ENCODE measurements around the gene SLC11A1. TPM values are rescaled to one million over a fixed set of nuclear protein-coding genes. Genes with fewer than 3 reads are reported as not detected.
A peak's percentile ranks its signal among the peaks of the same experiment; 100 is the strongest.

The SLC11A1 gene
- total RNA-seq, 1 experiment from 2014 or later: 0.09 TPM

- Mint-ChIP-seq H3K27me3 (ENCODE audit: insufficient read depth, unreplicated experiment) (no peaks in the 10 kb centered on the region), H3K4me3 (ENCODE audit: unreplicated experiment) (peak overlapping the region; percentile 98), H3K36me3 (ENCODE audit: insufficient read depth, unreplicated experiment) (peaks cover 46% of the 10 kb centered on the region), H3K4me1 (ENCODE audit: insufficient read depth, unreplicated experiment) (peaks cover 12% of the 10 kb centered on the region), H3K27ac (ENCODE audit: low read depth, unreplicated experiment) (peak overlapping the region; percentile 85), H3K9me3 (ENCODE audit: unreplicated experiment) (no peaks in the 10 kb centered on the region)
- DNase-seq (ENCODE audit: unreplicated experiment): peak; percentile 36
- intact Hi-C loops (cut with micrococcal nuclease): no loop called here
- TF ChIP-seq, protein P1, sequence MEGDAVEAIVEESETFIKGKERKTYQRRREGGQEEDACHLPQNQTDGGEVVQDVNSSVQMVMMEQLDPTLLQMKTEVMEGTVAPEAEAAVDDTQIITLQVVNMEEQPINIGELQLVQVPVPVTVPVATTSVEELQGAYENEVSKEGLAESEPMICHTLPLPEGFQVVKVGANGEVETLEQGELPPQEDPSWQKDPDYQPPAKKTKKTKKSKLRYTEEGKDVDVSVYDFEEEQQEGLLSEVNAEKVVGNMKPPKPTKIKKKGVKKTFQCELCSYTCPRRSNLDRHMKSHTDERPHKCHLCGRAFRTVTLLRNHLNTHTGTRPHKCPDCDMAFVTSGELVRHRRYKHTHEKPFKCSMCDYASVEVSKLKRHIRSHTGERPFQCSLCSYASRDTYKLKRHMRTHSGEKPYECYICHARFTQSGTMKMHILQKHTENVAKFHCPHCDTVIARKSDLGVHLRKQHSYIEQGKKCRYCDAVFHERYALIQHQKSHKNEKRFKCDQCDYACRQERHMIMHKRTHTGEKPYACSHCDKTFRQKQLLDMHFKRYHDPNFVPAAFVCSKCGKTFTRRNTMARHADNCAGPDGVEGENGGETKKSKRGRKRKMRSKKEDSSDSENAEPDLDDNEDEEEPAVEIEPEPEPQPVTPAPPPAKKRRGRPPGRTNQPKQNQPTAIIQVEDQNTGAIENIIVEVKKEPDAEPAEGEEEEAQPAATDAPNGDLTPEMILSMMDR (IDR thresholded peaks at IDR 0.05; ENCODE audit: unreplicated experiment): no peak
- ChIA-PET CTCF (interaction anchor here (0.5 to 2.8 kb wide), 8 partner anchors 24 to 129 kb away, joined by 3 to 9 read pairs (median 4); no protein-coding TSS in a partner anchor), POLR2A (interaction anchor here (0.8 to 2.4 kb wide), 8 partner anchors 102 to 481 kb away, joined by 3 to 22 read pairs (median 7); partner anchors contain the start of genes AAMP, BCS1L, PNKD and ZNF142)
- BruUV-seq (replicated peaks): no TSS peak
These were observed 18.3 kb downstream of the SLC11A1 start for GRCh38 chr2:218400167-218400929.

- Mint-ChIP-seq H3K36me3 (ENCODE audit: insufficient read depth, unreplicated experiment) (peaks cover 48% of the 10 kb centered on the region), H3K4me3 (ENCODE audit: unreplicated experiment) (peak overlapping the region; percentile 98), H3K27ac (ENCODE audit: low read depth, unreplicated experiment) (peak overlapping the region; percentile 57), H3K4me1 (ENCODE audit: insufficient read depth, unreplicated experiment) (peaks cover 12% of the 10 kb centered on the region), H3K9me3 (ENCODE audit: unreplicated experiment) (no peaks in the 10 kb centered on the region), H3K27me3 (ENCODE audit: insufficient read depth, unreplicated experiment) (no peaks in the 10 kb centered on the region)
- BruUV-seq (replicated peaks): no TSS peak
- ChIA-PET POLR2A (interaction anchor here (0.7 to 2.4 kb wide), 8 partner anchors 106 to 480 kb away, joined by 3 to 22 read pairs (median 5); partner anchors contain the start of genes AAMP, BCS1L, PNKD and ZNF142), CTCF (interaction anchor here (0.6 to 2.8 kb wide), 4 partner anchors 99 to 310 kb away, joined by 4 to 9 read pairs (median 5); partner anchors contain the start of gene TTLL4)
- intact Hi-C loops (cut with micrococcal nuclease): no loop called here
- TF ChIP-seq, protein P1 (IDR thresholded peaks at IDR 0.05; ENCODE audit: unreplicated experiment): no peak
- no peak for DNase-seq (ENCODE audit: unreplicated experiment)
These were observed 19.1 kb downstream of the SLC11A1 start for GRCh38 chr2:218400930-218401881.

GRCh38 chr2:218401890-218402289 is 19.8 kb downstream of the SLC11A1 start:
- Mint-ChIP-seq H3K4me1 (ENCODE audit: insufficient read depth, unreplicated experiment) (peaks cover 11% of the 10 kb centered on the region), H3K27me3 (ENCODE audit: insufficient read depth, unreplicated experiment) (no peaks in the 10 kb centered on the region), H3K4me3 (ENCODE audit: unreplicated experiment) (peak overlapping the region; percentile 98), H3K27ac (ENCODE audit: low read depth, unreplicated experiment) (peak overlapping the region; percentile 57), H3K36me3 (ENCODE audit: insufficient read depth, unreplicated experiment) (peaks cover 52% of the 10 kb centered on the region), H3K9me3 (ENCODE audit: unreplicated experiment) (no peaks in the 10 kb centered on the region)
- DNase-seq (ENCODE audit: unreplicated experiment): no peak
- BruUV-seq (replicated peaks): no TSS peak
- intact Hi-C loops (cut with micrococcal nuclease): no loop called here
- CTCF ChIA-PET: interaction anchor here (0.6 to 2.8 kb wide), 2 partner anchors 130 to 309 kb away, joined by 4 to 9 read pairs; partner anchors contain the start of gene TTLL4
- POLR2A ChIA-PET: interaction anchor here (0.7 to 2.4 kb wide), 3 partner anchors 111 to 133 kb away, joined by 3 to 22 read pairs (median 17); no protein-coding TSS in a partner anchor
- TF ChIP-seq, protein P1 (IDR thresholded peaks at IDR 0.05; ENCODE audit: unreplicated experiment): no peak
